ENCODE measurements around the gene CHAMP1.

GRCh38 chr13:114303700-114304327 is 10.5 kb upstream of the CHAMP1 start:
- TF ChIP-seq CTCF (IDR thresholded peaks at IDR 0.05): no peak
- no peak for TF ChIP-seq TEAD4 (IDR thresholded peaks at IDR 0.05; ENCODE audit: borderline replicate concordance, insufficient read depth)
- TF ChIP-seq RFX5 (IDR thresholded peaks at IDR 0.05; ENCODE audit: low read length): no peak
- TF ChIP-seq MAX (IDR thresholded peaks at IDR 0.05; ENCODE audit: low read depth): no peak
- no peak for TF ChIP-seq NFIC (IDR thresholded peaks at IDR 0.05; ENCODE audit: borderline replicate concordance)
- no peak for TF ChIP-seq USF1 (IDR thresholded peaks at IDR 0.05; ENCODE audit: borderline replicate concordance, low read depth)
